Measurements from ENCODE around the gene IL22.
A peak's percentile ranks its signal among the peaks of the same experiment; 100 is the strongest.
"Not testable (repeated sequence)": the region's sequence is repeated elsewhere in the genome, so short reads cannot be mapped to it uniquely, and the experiment has no call there.

The IL22 gene

DNA sequence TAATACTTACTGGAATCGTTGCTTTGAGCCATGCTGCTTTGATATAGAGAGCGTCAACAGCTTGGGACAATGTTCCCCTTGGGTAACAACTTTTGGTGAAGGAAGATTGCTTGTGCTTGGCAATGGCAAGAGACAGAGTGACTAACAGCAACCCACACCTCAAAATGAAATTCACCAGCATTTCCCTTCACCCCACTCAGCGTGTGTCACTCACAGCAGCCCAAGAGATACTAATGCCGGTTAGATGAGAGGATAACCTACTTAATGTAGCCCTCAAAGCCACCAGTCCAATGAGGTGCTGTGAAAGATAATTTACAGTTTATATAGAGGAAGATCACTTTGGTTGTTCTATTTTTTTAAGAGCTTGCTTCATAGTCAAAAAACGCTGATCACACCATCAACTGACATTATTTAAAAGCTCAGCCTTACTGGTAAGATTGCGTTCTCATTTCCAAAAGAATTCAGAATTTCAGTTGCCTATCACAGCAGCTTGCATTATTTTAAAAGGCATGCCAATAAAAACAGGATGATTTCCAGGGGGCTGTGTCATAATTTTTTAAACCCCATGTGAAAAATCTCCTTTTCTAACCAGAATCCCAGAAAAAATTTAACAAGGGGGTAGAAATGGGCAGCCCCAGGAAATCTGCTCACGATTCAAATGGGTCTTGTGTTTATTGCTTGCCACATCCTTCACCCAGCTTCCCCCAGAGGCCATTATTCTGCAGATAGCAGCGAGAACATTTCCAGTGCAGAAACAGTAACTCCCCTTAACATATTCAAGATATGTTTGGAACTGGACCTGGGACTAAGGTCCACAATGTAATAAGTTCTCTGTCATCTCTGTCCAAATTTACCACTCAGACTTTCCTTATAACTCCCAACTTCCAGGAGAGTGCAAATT is 27.6 kb downstream of the IL22 start, which contains the start of gene IL26:
TSS of gene IL26 (minus strand) at position 235 of the 901 bp plus-strand sequence. CDS start at position 181, 54 bp downstream.
- no peak for DNase-seq

DNA sequence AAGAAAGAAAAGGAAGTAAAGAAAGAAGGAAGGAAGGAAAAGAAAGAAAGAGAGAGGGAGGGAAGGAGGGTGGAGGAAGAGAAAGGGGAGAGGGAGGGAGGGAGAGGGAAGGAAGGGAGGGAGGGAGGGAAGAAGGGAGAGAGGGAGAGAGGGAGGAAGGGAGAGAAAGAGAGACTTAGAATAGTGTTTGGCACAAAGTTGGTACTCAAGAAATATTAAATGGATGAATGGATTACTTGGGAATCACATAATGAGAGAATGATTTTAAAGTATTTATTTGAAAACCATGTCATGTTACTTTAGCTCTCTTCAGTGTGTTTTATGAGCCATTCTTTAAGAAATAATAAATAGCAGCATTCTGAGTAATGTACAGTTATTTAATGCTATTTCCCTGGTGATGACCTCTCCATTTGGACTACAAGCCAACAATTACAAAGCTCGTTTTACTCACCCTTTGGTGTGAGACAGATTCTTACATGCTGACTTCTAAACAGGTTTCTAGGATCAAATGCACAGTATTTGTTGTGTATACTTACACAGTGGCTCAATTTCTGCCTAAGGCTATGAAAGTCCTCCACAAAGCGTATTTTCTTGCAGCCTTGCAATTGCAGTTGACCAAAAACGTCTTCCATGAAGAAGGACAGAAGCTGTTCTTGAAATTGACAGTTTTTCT is 28.7 kb downstream of the IL22 start:
- no peak for DNase-seq

DNA sequence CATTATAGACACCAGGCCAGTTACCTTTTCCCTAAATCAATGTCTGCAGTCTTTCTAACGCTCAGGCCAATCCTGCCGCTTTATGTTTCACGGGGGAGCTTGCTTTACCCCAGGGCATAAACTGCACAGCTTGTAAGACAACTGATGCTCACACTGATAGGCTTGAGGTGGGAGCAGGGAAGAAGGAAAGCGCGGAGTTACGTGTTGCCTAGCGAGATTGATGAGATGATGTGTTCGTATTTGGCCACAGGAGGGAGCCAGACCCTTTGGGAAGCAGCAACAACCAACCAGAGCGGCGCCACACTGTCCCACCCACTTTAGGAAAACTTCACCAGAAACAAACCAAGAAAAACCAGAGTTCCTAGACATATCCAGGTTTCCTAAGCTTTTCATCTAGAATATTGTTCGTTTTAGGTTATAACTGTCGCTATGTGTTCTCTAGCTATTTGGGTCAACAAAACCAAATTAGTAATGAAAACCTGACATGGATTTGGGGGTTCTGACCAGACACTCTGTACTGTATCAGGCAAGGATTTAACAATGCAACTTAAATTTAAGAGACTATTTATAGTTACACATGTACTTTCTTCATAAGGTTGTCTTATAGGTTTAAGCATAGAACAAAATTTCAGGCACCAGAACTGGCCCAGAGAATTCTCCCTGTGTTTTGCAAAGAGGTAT is 30.2 kb downstream of the IL22 start:
- peak; percentile 52 for DNase-seq

DNA sequence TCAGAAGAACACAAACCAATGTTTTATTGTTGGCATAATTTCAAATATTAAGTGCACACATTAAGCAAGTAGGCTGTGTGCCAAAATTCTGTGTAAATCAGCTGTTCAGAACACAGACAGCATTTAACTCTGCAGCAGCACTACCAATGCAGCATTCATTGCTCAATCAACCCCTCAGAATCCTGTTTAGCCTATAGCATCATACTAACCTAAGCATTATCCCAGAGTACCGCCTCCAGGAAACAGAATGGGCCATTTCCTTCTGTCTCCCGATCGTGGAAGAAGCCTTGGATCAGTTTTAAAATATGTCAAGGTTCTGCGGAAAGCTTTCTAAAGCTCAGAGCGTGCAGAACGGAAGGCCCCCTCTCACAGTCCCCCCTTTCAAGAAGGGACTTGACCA is 31.1 kb downstream of the IL22 start:
- no peak for DNase-seq

DNA sequence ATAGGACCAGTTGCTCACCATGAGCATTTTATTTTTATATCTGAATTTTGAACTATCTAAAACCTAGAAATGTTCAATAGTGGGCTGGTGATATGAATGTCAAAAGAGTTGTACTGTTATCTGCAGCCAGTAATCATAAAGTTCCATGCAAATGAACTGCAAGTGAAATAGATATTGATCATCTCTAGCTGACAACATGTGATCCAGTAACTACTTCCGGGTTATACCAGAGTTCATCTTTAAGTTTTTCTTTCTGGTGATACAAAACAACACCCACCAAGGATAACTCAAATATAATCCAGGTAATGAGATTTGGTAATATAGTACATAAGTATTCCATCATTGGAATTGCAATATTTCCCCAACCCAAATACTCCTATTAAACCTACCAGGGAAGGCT is 31.9 kb downstream of the IL22 start:
- DNase-seq, result no peak

DNA sequence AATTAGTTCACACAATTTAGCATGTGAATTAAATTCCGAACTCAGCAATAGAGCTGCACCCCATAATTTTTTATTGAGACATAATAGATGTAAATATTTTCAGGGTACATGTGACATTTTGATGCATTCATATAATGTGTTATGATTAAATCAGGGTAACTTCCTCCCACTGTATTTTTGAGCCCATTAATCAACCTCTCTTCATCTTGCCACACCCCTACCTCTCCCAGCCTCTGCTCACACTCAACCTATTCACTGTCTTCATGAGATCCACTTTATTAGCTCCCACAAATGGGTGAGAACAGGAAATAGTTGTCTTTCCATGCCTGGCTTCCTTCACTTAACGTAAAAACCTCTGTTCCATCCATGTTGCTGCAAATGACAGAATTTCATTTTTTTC is 42.5 kb downstream of the IL22 start:
- DNase-seq, result no peak

DNA sequence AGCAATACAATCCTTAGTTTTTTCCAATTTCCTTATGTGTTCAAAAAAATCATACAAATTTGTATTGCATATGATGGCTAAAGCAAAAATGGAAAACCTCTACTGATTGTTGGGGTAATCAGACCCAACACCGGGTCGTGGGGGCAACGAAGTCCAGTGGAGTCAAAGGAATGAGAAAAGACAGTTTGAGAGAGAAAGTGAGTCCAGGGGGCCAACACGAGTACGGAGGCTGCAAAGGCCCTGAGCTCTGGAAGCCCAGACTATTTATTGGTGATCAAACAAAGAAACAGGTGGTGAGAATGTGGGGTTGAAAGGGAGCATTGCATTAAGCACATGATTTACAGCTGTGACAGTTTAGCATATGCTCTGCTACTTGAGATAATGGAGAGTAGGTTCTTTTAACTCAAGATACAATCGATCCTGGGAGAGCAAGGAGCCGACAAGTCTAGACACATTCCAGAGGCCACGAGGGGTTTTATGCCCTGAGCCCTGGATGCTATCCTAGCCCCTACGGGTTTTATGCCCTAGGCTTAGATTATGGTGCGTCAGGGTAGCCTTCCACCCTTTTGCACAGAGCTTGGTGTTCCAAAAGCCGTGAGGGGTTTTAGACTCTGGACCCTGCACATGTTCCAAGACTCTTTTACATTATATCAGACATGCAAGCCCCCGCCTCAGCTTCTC is 44.2 kb downstream of the IL22 start:
- DNase-seq, result not testable (repeated sequence)

DNA sequence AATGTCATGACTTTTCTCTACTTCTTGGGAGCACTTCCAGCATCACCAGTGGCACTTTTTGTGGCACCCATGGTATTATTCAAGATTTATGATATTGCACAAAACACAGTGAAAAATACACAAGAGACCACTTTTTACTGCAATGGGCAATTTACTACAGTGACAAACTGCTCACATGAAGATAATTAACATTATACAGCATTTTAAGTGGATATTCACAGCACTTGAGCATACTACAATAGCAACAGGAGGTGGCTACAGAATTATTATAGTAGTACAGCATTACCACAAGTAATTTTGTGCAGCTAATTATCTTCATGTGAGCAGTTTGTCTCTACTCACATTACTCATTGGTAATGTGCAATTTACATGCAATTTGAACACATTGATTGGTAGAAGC is 46.1 kb downstream of the IL22 start:
- DNase-seq, result no peak

DNA sequence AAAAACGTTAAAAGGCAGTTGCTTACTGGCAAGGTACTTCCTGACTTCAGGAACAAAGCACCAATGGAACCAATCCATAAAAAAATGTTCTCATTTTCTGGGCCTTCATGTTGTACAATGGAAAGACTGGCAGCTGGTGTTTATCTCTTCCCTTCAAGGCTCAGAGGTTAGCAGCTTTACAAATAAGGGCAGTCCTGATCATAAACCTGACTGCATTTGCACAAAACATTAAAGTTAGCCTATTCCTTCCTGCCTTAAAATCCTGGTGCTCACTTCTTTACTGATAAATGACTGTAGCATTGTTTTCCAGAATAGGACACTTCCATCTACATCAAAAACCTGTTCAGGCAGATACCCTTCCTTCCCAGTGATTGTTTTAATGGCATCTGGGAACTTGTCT is 47.0 kb downstream of the IL22 start:
- DNase-seq, result no peak

DNA sequence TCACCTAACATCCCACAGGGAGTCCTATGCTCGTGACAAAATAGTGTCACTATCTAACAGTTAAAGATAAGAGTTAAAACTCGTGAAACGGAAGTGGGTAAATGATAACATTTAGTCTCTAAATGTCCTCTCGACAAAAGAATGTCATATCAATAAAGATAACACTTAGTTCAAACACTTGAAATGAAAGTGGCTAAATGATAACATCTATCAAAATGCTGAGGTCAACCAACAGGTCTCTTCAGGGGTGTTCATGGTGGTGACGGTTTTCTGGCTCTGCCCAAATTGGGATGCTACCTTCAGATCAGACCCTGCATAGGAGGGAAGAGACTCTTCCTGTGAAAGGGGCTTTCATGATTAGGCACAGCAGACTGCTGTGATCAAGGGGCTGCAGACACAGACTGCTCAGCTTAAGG is 49.9 kb downstream of the IL22 start:
- DNase-seq, result no peak

DNA sequence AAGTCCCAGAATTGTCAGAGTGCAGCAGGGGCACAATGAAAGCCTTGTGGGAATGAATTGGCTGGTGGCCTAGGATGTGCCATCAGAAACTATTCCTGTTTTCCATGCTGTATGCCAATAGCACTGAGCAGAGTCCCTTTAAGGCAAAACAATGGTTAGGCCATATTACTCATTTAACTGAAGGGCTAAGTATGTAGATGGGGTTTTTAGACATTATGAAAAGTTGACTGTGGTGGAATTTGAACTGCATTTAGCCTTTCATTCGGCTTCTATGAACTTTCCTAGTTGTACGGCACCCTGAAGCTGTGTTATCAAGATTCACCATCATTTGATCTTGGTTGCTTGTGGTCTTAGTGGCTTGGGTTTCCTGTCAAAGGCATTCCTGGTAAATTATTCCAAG is 52.5 kb downstream of the IL22 start:
- DNase-seq, result no peak

DNA sequence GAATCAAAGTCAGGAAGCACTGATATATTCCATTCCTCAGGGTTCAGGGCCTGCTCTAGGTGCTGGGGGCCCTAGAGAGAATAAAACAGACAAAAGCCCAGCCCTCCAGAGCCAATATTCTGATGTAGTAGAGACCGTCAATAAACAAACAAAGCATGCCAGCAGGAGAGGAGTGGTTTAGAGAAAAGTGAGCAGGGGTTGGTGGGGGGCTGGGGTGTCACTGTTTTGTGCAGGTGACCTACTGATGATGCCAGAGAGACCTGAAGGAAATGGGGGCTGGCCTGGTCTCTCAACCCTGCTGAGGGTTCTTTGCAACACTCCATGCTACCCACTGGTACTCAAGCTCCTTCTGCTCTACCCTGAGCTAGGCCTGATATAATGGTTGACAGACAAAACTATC is 54.3 kb downstream of the IL22 start:
- DNase-seq, result no peak

DNA sequence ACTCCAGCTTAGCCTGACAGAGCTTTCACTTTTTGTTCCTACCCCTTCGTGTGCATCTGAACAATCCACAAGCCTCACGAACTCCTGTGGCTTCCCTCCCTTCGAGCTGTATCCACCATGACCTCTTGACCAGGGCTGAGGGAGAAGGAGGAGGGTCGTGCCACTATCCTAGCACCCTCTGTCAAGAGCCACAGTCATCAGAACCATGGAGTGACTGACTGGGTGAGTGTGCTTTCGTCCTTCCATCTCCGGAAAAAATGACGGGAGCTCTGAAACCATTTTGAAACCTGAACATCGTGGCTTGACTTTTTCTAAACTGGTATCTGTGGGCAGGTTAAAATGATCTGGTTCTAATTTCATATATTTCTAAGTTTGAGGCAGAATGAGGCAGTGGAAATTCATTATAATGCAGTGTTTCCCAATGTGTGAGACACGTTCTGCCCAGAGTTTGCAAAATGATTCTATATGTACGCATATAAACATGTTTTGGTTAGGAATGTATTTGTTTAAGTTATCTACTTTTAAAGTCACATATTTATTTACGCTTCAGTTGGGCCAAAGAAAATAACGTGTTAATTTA is 54.8 kb downstream of the IL22 start:
- no peak for DNase-seq

Data from effector CD8-positive, alpha-beta T cell (primary cell).